Upper lobe of right lung (tissue), 1 donor: ENCODE measurements around the gene CHTF8. TPM values are rescaled to one million over a fixed set of nuclear protein-coding genes. Genes with fewer than 3 reads are reported as not detected.

Experiments used
- ATAC-seq: fragments of 200-7000 bp; cut with Tn5 transposase; one replicate; pipeline ENCODE4 v1.9.1; 2020; ENCODE audit warnings: mild to moderate bottlenecking, moderate library complexity
- DNase-seq: peaks from one replicate; pipeline ENCODE4 v3.0.0-alpha.2; 2020
- H3K27ac ChIP-seq: fragments of 200-600 bp; one replicate; pipeline ENCODE4 v1.8.0; 2022
- H3K27me3 ChIP-seq: fragments of 200-600 bp; one replicate; pipeline ENCODE4 v1.8.0; 2022; ENCODE audit warnings: mild to moderate bottlenecking
- H3K36me3 ChIP-seq: fragments of 200-600 bp; one replicate; pipeline ENCODE4 v1.8.0; 2022
- H3K4me1 ChIP-seq: fragments of 200-600 bp; one replicate; pipeline ENCODE4 v1.8.0; 2022
- H3K4me3 ChIP-seq: fragments of 200-600 bp; one replicate; pipeline ENCODE4 v1.8.0; 2022; ENCODE audit warnings: mild to moderate bottlenecking
- H3K9me3 ChIP-seq: fragments of 200-600 bp; one replicate; pipeline ENCODE4 v1.8.0; 2022
- CTCF ChIP-seq: fragments of 200-600 bp; IDR thresholded peaks from one replicate; pipeline ENCODE4 v1.8.0; 2022; ENCODE audit warnings: antibody characterized with exemption
- intact Hi-C: fragments of 100-400 bp; cut with DNase I; formaldehyde crosslinking; loops from one replicate; pipeline ENCODE4 v1.11.0; 2022
- total RNA-seq: library from RNA; stranded (reverse); fragmentation: NEBNext Ultra II Directional; extraction: Animal tissue kit (Norgen Biotek cat#: 25700); gene quantifications from one replicate; pipeline ENCODE4 v1.2.1, GENCODE V29; 2021
- donor health status: DM: no; HTN: yes; CAD: no; lungs with severe emphysema.

Gene CHTF8
- total RNA-seq, 1 donor from 2014 or later, result 97.3 TPM

- TF ChIP-seq CTCF, result no peak
- ATAC-seq (peak; percentile 31), DNase-seq (no peak)
- no peak overlapping the region for H3K4me3 ChIP-seq
- intact Hi-C loops, result no loop called here
- H3K4me1 ChIP-seq, result peaks cover 8% of the 10 kb centered on the region
- no peaks in the 10 kb centered on the region for H3K27me3 ChIP-seq
- no peaks in the 10 kb centered on the region for H3K36me3 ChIP-seq
- H3K27ac ChIP-seq, result no peak overlapping the region
- H3K9me3 ChIP-seq, result no peaks in the 10 kb centered on the region
These were observed 38.4 kb downstream of the CHTF8 start for GRCh38 chr16:69093974-69094373.

- ATAC-seq (peak; percentile 76), DNase-seq (peak; percentile 71)
- H3K9me3 ChIP-seq, result no peaks in the 10 kb centered on the region
- intact Hi-C loops, result no loop called here
- no peaks in the 10 kb centered on the region for H3K36me3 ChIP-seq
- no peak for TF ChIP-seq CTCF
- H3K27me3 ChIP-seq, result no peaks in the 10 kb centered on the region
- peak overlapping the region; percentile 56 for H3K27ac ChIP-seq
- H3K4me3 ChIP-seq, result no peak overlapping the region
- H3K4me1 ChIP-seq, result peaks cover 8% of the 10 kb centered on the region
These were observed 43.1 kb downstream of the CHTF8 start for GRCh38 chr16:69089091-69089910.

GRCh38 chr16:69088684-69089083, 43.7 kb downstream of the CHTF8 start:
- Histone ChIP-seq H3K4me1 (peaks cover 8% of the 10 kb centered on the region), H3K27ac (no peak overlapping the region), H3K9me3 (no peaks in the 10 kb centered on the region), H3K4me3 (no peak overlapping the region), H3K36me3 (no peaks in the 10 kb centered on the region), H3K27me3 (no peaks in the 10 kb centered on the region)
- no peak for ATAC-seq
- no peak for DNase-seq
- TF ChIP-seq CTCF, result no peak
- intact Hi-C loops, result no loop called here

GRCh38 chr16:69087161-69087581, 45.2 kb downstream of the CHTF8 start:
- H3K9me3 ChIP-seq, result no peaks in the 10 kb centered on the region
- intact Hi-C loops, result no loop called here
- peak overlapping the region; percentile 21 for H3K4me3 ChIP-seq
- DNase-seq, result peak; percentile 76
- no peaks in the 10 kb centered on the region for H3K36me3 ChIP-seq
- peaks cover 8% of the 10 kb centered on the region for H3K4me1 ChIP-seq
- TF ChIP-seq CTCF, result no peak
- peak; percentile 70 for ATAC-seq
- peak overlapping the region; percentile 67 for H3K27ac ChIP-seq
- no peaks in the 10 kb centered on the region for H3K27me3 ChIP-seq

GRCh38 chr16:69085032-69085695, 47.2 kb downstream of the CHTF8 start:
- intact Hi-C loops, result no loop called here
- Histone ChIP-seq H3K4me3 (no peak overlapping the region), H3K36me3 (no peaks in the 10 kb centered on the region), H3K4me1 (peaks cover 6% of the 10 kb centered on the region), H3K27ac (no peak overlapping the region), H3K27me3 (no peaks in the 10 kb centered on the region), H3K9me3 (no peaks in the 10 kb centered on the region)
- DNase-seq (no peak), ATAC-seq (no peak)
- TF ChIP-seq CTCF, result no peak
